Naive thymus-derived CD8-positive, alpha-beta T cell (primary cell): ENCODE measurements around the gene EPHA1. TPM values are rescaled to one million over a fixed set of nuclear protein-coding genes. Genes with fewer than 3 reads are reported as not detected.
"Not testable (repeated sequence)": the region's sequence is repeated elsewhere in the genome, so short reads cannot be mapped to it uniquely, and the experiment has no call there.

Source experiments
- ATAC-seq, 2 donors: fragments of 150-1000 bp; cut with Tn5 transposase in 1 of 2; sonication (Bioruptor Pico), chemical (Tn5 transposase) in 1 of 2; 1 replicate in 1 of 2; 2 replicates in 1 of 2; pipeline ENCODE4 v1.10.0; 2021; ENCODE audit warnings: mild to moderate bottlenecking in 2 of 2, moderate library complexity in 2 of 2
- POLR2A ChIA-PET: fragments of 350-600 bp; sonication (Branson Sonifier 250); formaldehyde crosslinking; loops from one replicate; lab custom pipeline; 2021; ENCODE audit warnings: antibody characterized with exemption; lab: Charles Lee
- DNase-seq, 10 donors: peaks; one replicate each; pipeline versions ENCODE4 v3.0.0 to v3.0.0-alpha.2; 2020 to 2022
- H3K27ac Mint-ChIP-seq, 10 donors: one replicate each; pipeline ENCODE4 v1.8.0; 2020 to 2022; ENCODE audit warnings: mild to moderate bottlenecking in 10 of 10, mixed read lengths in 10 of 10, moderate library complexity in 4 of 10, inconsistent platforms in 1 of 10
- H3K27me3 Mint-ChIP-seq, 5 donors: one replicate each; pipeline ENCODE4 v1.8.0; 2021 to 2022; ENCODE audit warnings: mixed read lengths in 5 of 5
- H3K36me3 Mint-ChIP-seq, 3 donors: one replicate each; pipeline ENCODE4 v1.8.0; 2020 to 2022; ENCODE audit warnings: mixed read lengths in 3 of 3, mild to moderate bottlenecking in 2 of 3, inconsistent platforms in 1 of 3
- H3K4me1 Mint-ChIP-seq, 4 donors: one replicate each; pipeline ENCODE4 v1.8.0; 2021 to 2022; ENCODE audit warnings: mixed read lengths in 4 of 4
- H3K4me3 Mint-ChIP-seq, 10 donors: one replicate each; pipeline ENCODE4 v1.8.0; 2020 to 2022; ENCODE audit warnings: mild to moderate bottlenecking in 10 of 10, mixed read lengths in 10 of 10, moderate library complexity in 6 of 10, inconsistent platforms in 1 of 10
- H3K9me3 Mint-ChIP-seq, 9 donors: one replicate each; pipeline ENCODE4 v1.8.0; 2020 to 2022; ENCODE audit warnings: mixed read lengths in 9 of 9, mild to moderate bottlenecking in 3 of 9, inconsistent platforms in 1 of 9, moderate library complexity in 1 of 9
- polyA plus RNA-seq, 3 donors: library from polyadenylated mRNA; unstranded; fragments of 300-500 nt; fragmentation: Illumina TruSeq; gene quantifications; one replicate each; pipeline ENCODE4 v1.2.3, GENCODE V29; 2021
- total RNA-seq, 8 experiments: library from RNA in 2 of 8; stranded (reverse) in 2 of 8; gene quantifications; one replicate each; pipeline ENCODE4 v1.2.3 and lab custom pipeline; 2021 to 2026

EPHA1 gene
- total and polyA plus RNA-seq, 5 experiments from 2014 or later = 10.1 to 44.9 (median 37.1) TPM

GRCh38 chr7:143426479-143427142 is 18.0 kb upstream of the EPHA1 start:
- no peak overlapping the region for H3K4me3 Mint-ChIP-seq
- no peak for DNase-seq
- POLR2A ChIA-PET = interaction anchor here (0.8 kb wide), 1 partner anchor 181 kb away, joined by 3 read pairs; no protein-coding TSS in a partner anchor
- peaks cover 5 to 38% (median 14%) of the 10 kb centered on the region in 4 donors for H3K4me1 Mint-ChIP-seq
- no peak for ATAC-seq
- no peaks in the 10 kb centered on the region for H3K27me3 Mint-ChIP-seq
- H3K36me3 Mint-ChIP-seq = peaks cover 9 to 37% (median 15%) of the 10 kb centered on the region in 3 donors
- H3K9me3 Mint-ChIP-seq = no peaks in the 10 kb centered on the region
- H3K27ac Mint-ChIP-seq = peak overlapping the region in 8 of 10 donors; percentile 4 to 91 (median 55)

- DNase-seq, H3K4me3 Mint-ChIP-seq, H3K27me3 Mint-ChIP-seq, H3K27ac Mint-ChIP-seq, POLR2A ChIA-PET, ATAC-seq, H3K9me3 Mint-ChIP-seq: not testable (repeated sequence)
- peaks cover 8 to 31% (median 19%) of the 10 kb centered on the region in 4 donors for H3K4me1 Mint-ChIP-seq
- H3K36me3 Mint-ChIP-seq = peaks cover 9 to 45% (median 31%) of the 10 kb centered on the region in 3 donors
Observed at GRCh38 chr7:143424476-143424875, 15.8 kb upstream of the EPHA1 start.

GRCh38 chr7:143422033-143422432 is 13.4 kb upstream of the EPHA1 start:
- Mint-ChIP-seq H3K36me3 (peaks cover 9 to 64% (median 31%) of the 10 kb centered on the region in 3 donors), H3K27me3 (no peaks in the 10 kb centered on the region), H3K27ac (peak overlapping the region in 2 of 10 donors; percentile 4 to 18), H3K4me3 (no peak overlapping the region), H3K4me1 (peaks cover 8 to 43% (median 28%) of the 10 kb centered on the region in 4 donors), H3K9me3 (no peaks in the 10 kb centered on the region)
- no peak for DNase-seq
- POLR2A ChIA-PET = no interaction called here
- ATAC-seq = no peak

DNA sequence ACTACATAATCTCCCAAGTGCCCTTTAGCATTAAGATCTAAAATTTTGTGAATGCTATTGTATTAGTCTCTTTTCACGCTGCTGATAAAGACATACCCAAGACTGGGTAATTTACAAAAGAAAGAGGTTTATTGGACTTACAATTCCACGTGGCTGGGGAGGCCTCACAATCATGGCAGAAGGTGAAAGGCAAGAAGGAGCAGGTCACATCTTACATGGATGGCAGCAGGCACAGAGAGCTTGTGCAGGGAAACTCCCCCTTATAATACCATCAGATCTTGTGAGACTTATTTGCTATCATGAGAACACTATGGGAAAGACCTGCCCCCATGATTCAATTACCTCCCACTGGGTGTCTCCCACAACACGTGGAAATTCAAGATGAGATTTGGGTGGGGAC is 12.0 kb upstream of the EPHA1 start:
- H3K4me3 Mint-ChIP-seq, H3K9me3 Mint-ChIP-seq, DNase-seq, H3K27ac Mint-ChIP-seq, POLR2A ChIA-PET, H3K27me3 Mint-ChIP-seq, ATAC-seq: not testable (repeated sequence)
- Mint-ChIP-seq H3K36me3 (peaks cover 9 to 66% (median 31%) of the 10 kb centered on the region in 3 donors), H3K4me1 (peaks cover 7 to 42% (median 23%) of the 10 kb centered on the region in 4 donors)

DNA sequence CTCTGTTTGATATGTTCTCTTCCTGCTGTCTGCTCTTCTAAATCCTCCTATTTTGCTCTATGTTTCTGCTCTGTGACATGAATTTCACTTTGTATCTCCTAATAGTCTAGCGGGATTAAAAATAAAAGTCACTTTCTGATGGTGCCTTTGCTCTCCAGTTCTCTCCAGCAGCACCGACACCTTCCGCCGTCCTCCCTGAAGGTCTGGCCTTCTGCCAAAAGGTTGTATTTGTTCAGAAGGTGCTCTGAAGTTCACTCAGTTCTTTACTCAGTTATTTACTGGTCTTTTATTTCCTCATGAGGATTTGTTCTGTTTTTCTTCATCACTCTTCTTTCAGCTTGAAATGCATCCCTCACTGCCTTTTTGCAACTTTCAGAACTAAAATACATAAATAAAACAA is 11.2 kb upstream of the EPHA1 start:
- Mint-ChIP-seq H3K27me3 (peaks cover 0 to 1% (median 0%) of the 10 kb centered on the region in 5 donors), H3K9me3 (no peaks in the 10 kb centered on the region), H3K4me1 (peaks cover 8 to 46% (median 25%) of the 10 kb centered on the region in 4 donors), H3K27ac (peak overlapping the region in 5 of 10 donors; percentile 9 to 77 (median 39)), H3K36me3 (peaks cover 9 to 74% (median 35%) of the 10 kb centered on the region in 3 donors), H3K4me3 (peak overlapping the region in 4 of 10 donors; percentile 3 to 48 (median 46))
- no peak for ATAC-seq
- POLR2A ChIA-PET = no interaction called here
- peak in 4 of 10 donors; percentile 29 to 72 (median 37) for DNase-seq

GRCh38 chr7:143418681-143419458 is 10.2 kb upstream of the EPHA1 start:
- Mint-ChIP-seq H3K36me3 (peaks cover 9 to 82% (median 38%) of the 10 kb centered on the region in 3 donors), H3K9me3 (no peaks in the 10 kb centered on the region), H3K4me3 (no peak overlapping the region), H3K4me1 (peaks cover 12 to 46% (median 25%) of the 10 kb centered on the region in 4 donors), H3K27ac (peak overlapping the region in 3 of 10 donors; percentile 24 to 77 (median 39)), H3K27me3 (peaks cover 0 to 1% (median 0%) of the 10 kb centered on the region in 5 donors)
- no peak for ATAC-seq
- POLR2A ChIA-PET = interaction anchor here (0.7 kb wide), 1 partner anchor 28 kb away, joined by 3 read pairs; no protein-coding TSS in a partner anchor
- DNase-seq = no peak

DNA sequence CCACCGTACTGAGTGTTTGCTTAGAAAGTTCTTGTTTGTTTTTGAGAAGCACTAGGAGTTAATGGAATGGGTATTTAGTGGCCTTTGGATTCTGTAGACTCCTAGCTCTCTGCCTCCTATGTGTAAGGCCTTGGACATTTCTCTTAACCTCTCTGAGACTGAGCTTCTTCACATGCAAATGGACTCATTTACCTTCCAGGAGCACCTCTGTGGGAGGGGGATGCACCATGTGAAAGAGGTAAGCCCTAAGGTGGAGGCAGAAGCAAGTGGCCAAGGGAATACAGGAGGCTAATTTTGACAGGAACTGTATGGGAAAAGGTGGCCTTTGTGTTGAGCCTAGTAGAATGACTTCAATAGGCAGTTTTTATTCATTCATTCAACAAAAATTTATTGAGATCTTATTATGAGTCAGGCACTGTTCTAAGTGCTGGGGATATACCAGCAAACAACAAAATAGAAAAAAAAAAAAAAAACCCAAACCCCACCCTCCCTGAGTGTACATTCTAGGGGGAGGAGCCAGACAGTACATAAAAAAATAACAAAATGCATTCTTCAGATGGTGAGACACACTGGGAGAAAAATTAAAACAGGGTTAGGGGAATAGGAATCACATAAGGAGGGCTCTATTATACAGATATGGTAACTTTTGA is 9.2 kb upstream of the EPHA1 start:
- Mint-ChIP-seq H3K4me3 (no peak overlapping the region), H3K4me1 (peaks cover 16 to 52% (median 25%) of the 10 kb centered on the region in 4 donors), H3K27me3 (peaks cover 0 to 3% (median 0%) of the 10 kb centered on the region in 5 donors), H3K27ac (peak overlapping the region in 4 of 10 donors; percentile 6 to 53 (median 43)), H3K9me3 (no peaks in the 10 kb centered on the region), H3K36me3 (peaks cover 9 to 79% (median 35%) of the 10 kb centered on the region in 3 donors)
- ATAC-seq = no peak
- DNase-seq = no peak
- POLR2A ChIA-PET = interaction anchor here (0.8 to 2.8 kb wide), 3 partner anchors 10 to 38 kb away, joined by 3 to 14 read pairs (median 9); partner anchors contain the start of gene EPHA1

DNA sequence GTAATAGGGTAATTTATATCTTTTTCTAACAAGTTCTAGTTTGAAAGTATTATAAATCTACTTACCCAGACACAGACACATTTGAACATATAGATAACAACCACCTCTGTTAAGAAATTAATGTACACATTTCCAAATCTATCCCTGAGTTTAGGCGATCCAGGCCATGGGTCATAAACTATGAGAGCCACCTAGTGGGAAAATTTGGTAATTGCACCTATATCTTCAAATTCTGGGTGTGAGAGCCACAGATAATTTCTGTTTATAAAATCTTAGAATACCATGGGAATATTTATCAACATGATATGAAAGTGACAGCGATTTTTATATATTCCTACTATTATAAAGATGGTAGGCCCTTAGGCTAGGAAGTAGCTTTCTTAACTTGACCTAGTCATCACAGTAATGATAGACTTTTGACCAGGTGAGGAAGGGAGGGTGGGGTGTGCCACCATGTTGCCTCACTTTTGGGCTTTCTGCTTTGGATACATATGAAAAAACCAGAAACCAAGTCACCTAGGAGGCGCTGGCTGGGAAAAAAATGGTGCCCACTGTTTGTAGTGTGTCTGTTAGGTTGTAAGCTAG is 8.0 kb upstream of the EPHA1 start:
- peaks cover 26 to 55% (median 30%) of the 10 kb centered on the region in 4 donors for H3K4me1 Mint-ChIP-seq
- ATAC-seq = no peak
- POLR2A ChIA-PET = interaction anchor here (0.6 to 2.8 kb wide), 7 partner anchors 9 to 184 kb away, joined by 3 to 14 read pairs (median 3); partner anchors contain the start of gene EPHA1
- H3K27me3 Mint-ChIP-seq = peaks cover 0 to 3% (median 0%) of the 10 kb centered on the region in 5 donors
- peak overlapping the region in 1 of 10 donors; percentile 25 for H3K27ac Mint-ChIP-seq
- no peak overlapping the region for H3K4me3 Mint-ChIP-seq
- H3K9me3 Mint-ChIP-seq = no peaks in the 10 kb centered on the region
- H3K36me3 Mint-ChIP-seq = peaks cover under 1 to 69% (median 27%) of the 10 kb centered on the region in 3 donors
- peak in 5 of 10 donors; percentile 28 to 67 (median 58) for DNase-seq

DNA sequence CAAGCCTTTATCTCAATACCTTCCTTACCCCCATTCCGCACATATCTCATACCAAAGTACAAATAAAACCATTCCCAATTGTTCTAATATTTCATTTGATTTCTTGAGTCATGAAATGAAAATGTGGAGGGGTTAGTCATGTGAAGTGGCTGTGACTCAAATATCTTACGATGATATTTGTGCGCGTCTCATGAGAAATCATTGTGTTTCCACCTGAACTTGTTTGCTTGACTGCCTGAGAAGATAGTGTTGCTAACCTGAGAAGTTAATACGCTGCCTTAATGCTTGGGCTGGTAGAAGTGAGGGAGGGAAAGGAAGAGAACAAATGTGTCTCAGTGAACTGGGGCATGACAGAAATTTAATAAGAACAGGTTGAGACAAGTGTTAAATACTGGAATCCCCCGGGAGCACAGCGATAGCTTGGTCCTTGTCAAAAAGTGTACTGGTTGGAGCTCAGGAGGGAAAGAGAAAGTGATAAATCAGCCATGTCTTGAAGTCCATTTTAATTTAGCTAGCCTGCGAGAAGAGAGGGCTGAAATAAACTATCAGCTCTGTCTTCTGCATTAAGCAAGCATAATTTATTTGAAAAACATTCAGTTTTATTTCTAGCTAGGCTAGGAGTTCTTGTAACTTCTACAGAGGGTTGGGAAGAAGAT is 7.2 kb upstream of the EPHA1 start:
- H3K9me3 Mint-ChIP-seq = no peaks in the 10 kb centered on the region
- H3K4me1 Mint-ChIP-seq = peaks cover 29 to 61% (median 37%) of the 10 kb centered on the region in 4 donors
- no peak overlapping the region for H3K27ac Mint-ChIP-seq
- H3K4me3 Mint-ChIP-seq = no peak overlapping the region
- ATAC-seq = no peak
- peaks cover 0 to 3% (median 0%) of the 10 kb centered on the region in 5 donors for H3K27me3 Mint-ChIP-seq
- H3K36me3 Mint-ChIP-seq = peaks cover 0 to 63% (median 23%) of the 10 kb centered on the region in 3 donors
- POLR2A ChIA-PET = interaction anchor here (0.9 to 2.8 kb wide), 4 partner anchors 8 to 183 kb away, joined by 3 to 14 read pairs (median 4); partner anchors contain the start of gene EPHA1
- DNase-seq = no peak

- H3K4me3 Mint-ChIP-seq, H3K9me3 Mint-ChIP-seq, H3K27me3 Mint-ChIP-seq, ATAC-seq, DNase-seq: not testable (repeated sequence)
- peaks cover 33 to 67% (median 41%) of the 10 kb centered on the region in 4 donors for H3K4me1 Mint-ChIP-seq
- H3K27ac Mint-ChIP-seq = peak overlapping the region in 2 of 10 donors; percentile 37 to 53
- H3K36me3 Mint-ChIP-seq = peaks cover 0 to 60% (median 17%) of the 10 kb centered on the region in 3 donors
- POLR2A ChIA-PET = interaction anchor here (0.9 to 2.8 kb wide), 3 partner anchors 8 to 154 kb away, joined by 3 to 14 read pairs (median 6); partner anchors contain the start of gene EPHA1
Observed at GRCh38 chr7:143415209-143415608, 6.6 kb upstream of the EPHA1 start.

- DNase-seq (no peak), ATAC-seq (no peak)
- POLR2A ChIA-PET = interaction anchor here (0.6 to 1.3 kb wide), 2 partner anchors 10 to 20 kb away, joined by 4 to 8 read pairs; no protein-coding TSS in a partner anchor
- Mint-ChIP-seq H3K4me1 (peaks cover 31 to 62% (median 50%) of the 10 kb centered on the region in 4 donors), H3K27me3 (peaks cover 0 to 10% (median 0%) of the 10 kb centered on the region in 5 donors), H3K27ac (peak overlapping the region in 1 of 10 donors; percentile 13), H3K36me3 (peaks cover 0 to 43% (median 7%) of the 10 kb centered on the region in 3 donors), H3K4me3 (no peak overlapping the region), H3K9me3 (no peaks in the 10 kb centered on the region)
Observed at GRCh38 chr7:143413123-143413522, 4.5 kb upstream of the EPHA1 start.
